Thyroid gland (tissue), 4 donors: Measurements from ENCODE around the gene JSRP1. TPM values are rescaled to one million over a fixed set of nuclear protein-coding genes. Genes with fewer than 3 reads are reported as not detected.

Experiments used
- DNase-seq, 2 donors: peaks; one replicate each; pipeline ENCODE4 v3.0.0-alpha.2; 2019
- H3K27ac ChIP-seq, 3 donors: fragments of 200-600 bp; sonication (generic); 1 replicate in 2 of 3; 2 replicates in 1 of 3; pipeline ENCODE4 v1.5.1; 2016 to 2019; ENCODE audit warnings: mild to moderate bottlenecking in 1 of 3, moderate library complexity in 1 of 3
- H3K27me3 ChIP-seq: fragments of 200-600 bp; sonication (generic); one replicate; pipeline ENCODE4 v1.5.1; 2019
- H3K36me3 ChIP-seq, 2 donors: fragments of 200-600 bp; sonication (generic); one replicate each; pipeline ENCODE4 v1.5.1; 2016 to 2019
- H3K4me1 ChIP-seq, 2 donors: fragments of 200-600 bp; sonication (generic); one replicate each; pipeline ENCODE4 v1.5.1; 2017 to 2019
- H3K4me3 ChIP-seq, 3 donors: fragments of 200-600 bp; sonication (generic); replicated peaks in 1 of 3; 1 replicate in 2 of 3; 2 replicates in 1 of 3; pipeline ENCODE4 v1.5.1; 2016; ENCODE audit warnings: mild to moderate bottlenecking in 1 of 3
- H3K9me3 ChIP-seq: fragments of 200-600 bp; sonication (generic); one replicate; pipeline ENCODE4 v1.5.1; 2017
- CTCF ChIP-seq, 6 experiments: fragments of 200-600 bp in 3 of 6; fragments of 450-650 bp in 3 of 6; sonication (generic) in 3 of 6; IDR thresholded peaks; one replicate each; pipeline ENCODE4 v1.5.1; 2016 to 2019; ENCODE audit warnings: antibody characterized with exemption in 6 of 6, mild to moderate bottlenecking in 2 of 6, inconsistent platforms in 1 of 6, moderate library complexity in 1 of 6
- POLR2A ChIP-seq, 2 donors: fragments of 450-650 bp; IDR thresholded peaks; one replicate each; pipeline ENCODE4 v1.6.1; 2017; ENCODE audit warnings: antibody characterized with exemption in 2 of 2, mild to moderate bottlenecking in 2 of 2, moderate library complexity in 1 of 2
- WGBS, 2 donors: methylation state at CpG; one replicate each; pipeline ENCODE4 v1.1.5; 2017; 5-methylcytosine and 5-hydroxymethylcytosine counted together
- intact Hi-C: fragments of 100-400 bp; cut with DNase I; formaldehyde crosslinking; loops from one replicate; pipeline ENCODE4 v1.15.1; 2023
- total RNA-seq, 4 donors: library from RNA; depleted of rRNA; stranded (reverse); fragments of >200 nt; gene quantifications; one replicate each; pipeline ENCODE4 v1.2.3, GENCODE V29; 2016

The JSRP1 gene
- total RNA-seq, 4 donors from 2014 or later: not detected

- no peak overlapping the region for H3K27ac ChIP-seq
- no peak for DNase-seq
- no peaks in the 10 kb centered on the region for H3K9me3 ChIP-seq
- H3K36me3 ChIP-seq: no peaks in the 10 kb centered on the region
- 86 to 88% methylated on average over 17 of the region's 17 CpGs for WGBS, 2 donors
- peaks cover 8% of the 10 kb centered on the region for H3K27me3 ChIP-seq
- no peak overlapping the region for H3K4me3 ChIP-seq
- H3K4me1 ChIP-seq: peaks cover 0 to 7% of the 10 kb centered on the region in 2 donors
- intact Hi-C loops: no loop called here
- TF ChIP-seq CTCF (IDR thresholded peaks at IDR 0.05): no peak
- no peak for TF ChIP-seq POLR2A (IDR thresholded peaks at IDR 0.05)
These were observed 44.3 kb upstream of the JSRP1 start for GRCh38 chr19:2300533-2300932.

GRCh38 chr19:2296141-2296540, 39.9 kb upstream of the JSRP1 start:
- intact Hi-C loops: no loop called here
- Histone ChIP-seq H3K4me3 (no peak overlapping the region), H3K36me3 (no peaks in the 10 kb centered on the region), H3K9me3 (no peaks in the 10 kb centered on the region), H3K27me3 (peaks cover 7% of the 10 kb centered on the region), H3K4me1 (peaks cover 0 to 9% of the 10 kb centered on the region in 2 donors), H3K27ac (no peak overlapping the region)
- no peak for DNase-seq
- 70 to 78% methylated on average over 16 of the region's 16 CpGs for WGBS, 2 donors
- no peak for TF ChIP-seq POLR2A (IDR thresholded peaks at IDR 0.05)
- TF ChIP-seq CTCF (IDR thresholded peaks at IDR 0.05): no peak

- Histone ChIP-seq H3K27ac (no peak overlapping the region), H3K4me1 (peaks cover 5 to 22% of the 10 kb centered on the region in 2 donors), H3K27me3 (peaks cover 18% of the 10 kb centered on the region), H3K9me3 (no peaks in the 10 kb centered on the region), H3K4me3 (no peak overlapping the region), H3K36me3 (no peaks in the 10 kb centered on the region)
- WGBS, 2 donors: 28 to 29% methylated on average over 24 to 26 of the region's 26 CpGs
- DNase-seq: no peak
- intact Hi-C loops: no loop called here
- TF ChIP-seq POLR2A (IDR thresholded peaks at IDR 0.05) (no peak), CTCF (IDR thresholded peaks at IDR 0.05) (no peak)
These were observed 38.6 kb upstream of the JSRP1 start for GRCh38 chr19:2294687-2295335.

- intact Hi-C loops: no loop called here
- Histone ChIP-seq H3K27me3 (peaks cover 23% of the 10 kb centered on the region), H3K9me3 (no peaks in the 10 kb centered on the region), H3K4me3 (no peak overlapping the region), H3K4me1 (peaks cover 5 to 26% of the 10 kb centered on the region in 2 donors), H3K36me3 (no peaks in the 10 kb centered on the region), H3K27ac (no peak overlapping the region)
- no peak for TF ChIP-seq CTCF (IDR thresholded peaks at IDR 0.05)
- 16 to 17% methylated on average over 5 to 18 of the region's 67 CpGs for WGBS, 2 donors
- no peak for DNase-seq
These were observed 35.1 kb upstream of the JSRP1 start for GRCh38 chr19:2291185-2291751.

GRCh38 chr19:2290441-2291184, 34.4 kb upstream of the JSRP1 start:
- peaks cover 23% of the 10 kb centered on the region for H3K27me3 ChIP-seq
- no peaks in the 10 kb centered on the region for H3K36me3 ChIP-seq
- TF ChIP-seq POLR2A (IDR thresholded peaks at IDR 0.05) (no peak), CTCF (IDR thresholded peaks at IDR 0.05) (no peak)
- peaks cover 5 to 26% of the 10 kb centered on the region in 2 donors for H3K4me1 ChIP-seq
- H3K9me3 ChIP-seq: no peaks in the 10 kb centered on the region
- DNase-seq: peak in 1 of 2 donors; percentile 15
- H3K4me3 ChIP-seq: peak overlapping the region in 1 of 3 donors; percentile 28
- intact Hi-C loops: no loop called here
- no peak overlapping the region for H3K27ac ChIP-seq
- 3% methylated on average over 12 of the region's 82 CpGs; no CpG with 5 or more reads in 1 of the 2 donors for WGBS, 2 donors
